Right renal cortex interstitium (tissue), 3 donors: ENCODE results near the gene PPWD1. TPM values are rescaled to one million over a fixed set of nuclear protein-coding genes. Genes with fewer than 3 reads are reported as not detected.
"Not testable (repeated sequence)": the region's sequence is repeated elsewhere in the genome, so short reads cannot be mapped to it uniquely, and the experiment has no call there.

ENCODE experiments used
- DNase-seq, 3 donors: peaks; one replicate each; pipeline ENCODE4 v3.0.0-alpha.2; 2013; ENCODE audit warnings: low read depth in 3 of 3, low spot score in 2 of 3
- polyA plus RNA-seq, 3 donors: library from polyadenylated mRNA; unstranded; fragments of 120-200 nt; gene quantifications; one replicate each; pipeline ENCODE4 v1.2.1, GENCODE V29; 2013; ENCODE audit not compliant: insufficient read length in 3 of 3

PPWD1 gene
- polyA plus RNA-seq, 3 donors, result 69.9 to 75.4 (median 73.0) TPM

- not testable (repeated sequence) for DNase-seq
Measured at GRCh38 chr5:65621961-65622360, 58.9 kb downstream of the PPWD1 start.

GRCh38 chr5:65623482-65623881 is 60.4 kb downstream of the PPWD1 start:
- no peak for DNase-seq

GRCh38 chr5:65624025-65624570 is 61.0 kb downstream of the PPWD1 start, which contains the start of gene TRIM23:
Gene TRIM23, minus strand, starts transcription at chr5:65624333. Its CDS starts 59 bp downstream, at chr5:65624274.
- DNase-seq, result peak; percentile 91 to 94 (median 93)

GRCh38 chr5:65624571-65625555 is 61.8 kb downstream of the PPWD1 start, which contains the start of the genes SHLD3 and TRAPPC13:
Gene SHLD3, plus strand, starts transcription at chr5:65625027. Its CDS starts 4,561 bp downstream, at chr5:65629588.
Gene TRAPPC13, plus strand, starts transcription at chr5:65625027. Its CDS starts 34 bp downstream, at chr5:65625061.
- DNase-seq, result peak; percentile 84 to 91 (median 87)

GRCh38 chr5:65625743-65626142 is 62.6 kb downstream of the PPWD1 start:
- DNase-seq, result no peak

GRCh38 chr5:65630981-65631380 is 67.9 kb downstream of the PPWD1 start:
- DNase-seq, result no peak

Other genes with a start within 250 kb of the PPWD1 start
- gene ADAMTS6, start 81.4 kb upstream of the PPWD1 start, polyA plus RNA-seq, result 1 to 10 TPM; 1.3 to 2.1 (median 2.0) TPM
- gene CENPK, start 128 bp upstream of the PPWD1 start, polyA plus RNA-seq, result 10 to 100 TPM; 29.0 to 32.6 (median 31.4) TPM
- 10 to 100 TPM; 26.1 to 29.6 (median 29.0) TPM for gene TRIM23, start 61.0 kb downstream of the PPWD1 start, polyA plus RNA-seq
- 1 to 10 TPM; 4.8 to 5.3 (median 5.1) TPM for gene SHLD3, start 61.7 kb downstream of the PPWD1 start, polyA plus RNA-seq
- gene TRAPPC13, start 61.7 kb downstream of the PPWD1 start, polyA plus RNA-seq, result 10 to 100 TPM; 34.0 to 38.0 (median 35.6) TPM
- gene SGTB, start 158.8 kb downstream of the PPWD1 start, polyA plus RNA-seq, result 10 to 100 TPM in 1 of 3 donors, 1 to 10 TPM in 2; 8.6 to 10.5 (median 9.3) TPM
- 10 to 100 TPM; 35.1 to 41.3 (median 40.3) TPM for gene NLN, start 158.9 kb downstream of the PPWD1 start, polyA plus RNA-seq